Upper lobe of left lung (tissue), 4 donors: Measurements from ENCODE around the gene CADPS.

Source experiments
- POLR2A ChIP-seq, 4 donors: fragments of 450-650 bp; IDR thresholded peaks; one replicate each; pipeline ENCODE4 v1.5.1; 2016 to 2017; ENCODE audit warnings: antibody characterized with exemption in 4 of 4, mild to moderate bottlenecking in 2 of 4
- TF ChIP-seq, protein P1 (sequence below), 6 experiments: fragments of 450-650 bp in 4 of 6; fragments of 200-600 bp in 2 of 6; sonication (generic) in 2 of 6; IDR thresholded peaks; one replicate each; pipeline ENCODE4 v1.5.1; 2016 to 2019; ENCODE audit warnings: antibody characterized with exemption in 6 of 6

DNA sequence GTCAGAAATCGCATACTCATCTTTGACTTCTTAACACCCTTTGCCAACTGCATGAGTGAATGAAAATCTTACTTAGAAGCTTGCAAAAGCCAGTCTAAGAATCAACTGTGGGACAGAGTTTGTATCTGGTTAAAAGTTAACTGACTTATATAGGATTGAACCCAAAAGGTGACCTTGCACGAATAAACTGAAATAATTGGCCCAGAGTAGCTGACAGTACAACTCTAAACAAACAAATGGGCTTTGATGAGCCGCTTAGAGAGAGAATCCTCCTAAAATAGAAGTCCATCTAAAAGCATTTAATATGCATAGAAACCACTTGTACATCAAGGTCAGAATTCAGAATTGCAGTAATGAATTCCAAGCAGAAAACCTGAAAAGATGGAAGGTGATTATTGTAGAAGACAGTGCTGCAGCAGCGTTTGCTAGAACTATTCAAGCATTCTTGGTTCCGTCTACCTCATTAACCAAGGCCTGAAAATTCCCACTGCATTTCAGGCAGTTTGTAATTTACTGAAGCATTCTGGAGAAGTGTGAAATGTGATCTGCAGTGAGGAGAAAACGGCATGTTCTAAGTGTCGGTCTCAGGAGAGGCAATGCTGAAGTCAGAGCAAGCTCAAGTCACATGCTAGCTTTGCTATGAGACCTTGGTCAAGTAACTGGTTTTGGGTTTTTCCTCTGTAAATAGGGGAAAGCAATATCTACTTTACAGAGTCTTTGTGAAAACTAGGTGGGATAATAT is 103.7 kb downstream of the CADPS start:
- no peak for TF ChIP-seq POLR2A (IDR thresholded peaks at IDR 0.05)
- TF ChIP-seq, protein P1, sequence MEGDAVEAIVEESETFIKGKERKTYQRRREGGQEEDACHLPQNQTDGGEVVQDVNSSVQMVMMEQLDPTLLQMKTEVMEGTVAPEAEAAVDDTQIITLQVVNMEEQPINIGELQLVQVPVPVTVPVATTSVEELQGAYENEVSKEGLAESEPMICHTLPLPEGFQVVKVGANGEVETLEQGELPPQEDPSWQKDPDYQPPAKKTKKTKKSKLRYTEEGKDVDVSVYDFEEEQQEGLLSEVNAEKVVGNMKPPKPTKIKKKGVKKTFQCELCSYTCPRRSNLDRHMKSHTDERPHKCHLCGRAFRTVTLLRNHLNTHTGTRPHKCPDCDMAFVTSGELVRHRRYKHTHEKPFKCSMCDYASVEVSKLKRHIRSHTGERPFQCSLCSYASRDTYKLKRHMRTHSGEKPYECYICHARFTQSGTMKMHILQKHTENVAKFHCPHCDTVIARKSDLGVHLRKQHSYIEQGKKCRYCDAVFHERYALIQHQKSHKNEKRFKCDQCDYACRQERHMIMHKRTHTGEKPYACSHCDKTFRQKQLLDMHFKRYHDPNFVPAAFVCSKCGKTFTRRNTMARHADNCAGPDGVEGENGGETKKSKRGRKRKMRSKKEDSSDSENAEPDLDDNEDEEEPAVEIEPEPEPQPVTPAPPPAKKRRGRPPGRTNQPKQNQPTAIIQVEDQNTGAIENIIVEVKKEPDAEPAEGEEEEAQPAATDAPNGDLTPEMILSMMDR (IDR thresholded peaks at IDR 0.05): no peak
